Activated CD4-positive, alpha-beta memory T cell treated with anti-CD3 and anti-CD28 coated beads, Interleukin-2, amount 10 ng/mL, durations not matched to agents 7 days and 5 days (primary cell): Measurements from ENCODE around the gene TEX13C. TPM values are rescaled to one million over a fixed set of nuclear protein-coding genes. Genes with fewer than 3 reads are reported as not detected.
"Not testable (repeated sequence)": the region's sequence is repeated elsewhere in the genome, so short reads cannot be mapped to it uniquely, and the experiment has no call there.

ENCODE experiments used
- CTCF ChIA-PET: fragments of 350-600 bp; sonication (Branson Sonifier 250); formaldehyde crosslinking; loops from one replicate; lab custom pipeline; 2021; ENCODE audit warnings: antibody characterized with exemption, inconsistent platforms; lab: Charles Lee
- POLR2A ChIA-PET: fragments of 350-600 bp; sonication (Branson Sonifier 250); formaldehyde crosslinking; loops from one replicate; lab custom pipeline; 2021; ENCODE audit warnings: antibody characterized with exemption; lab: Charles Lee
- DNase-seq: peaks from one replicate; pipeline ENCODE4 v3.0.0-alpha.2; 2020
- H3K27ac Mint-ChIP-seq: one replicate; pipeline ENCODE4 v1.8.0; 2021; ENCODE audit warnings: mild to moderate bottlenecking, mixed read lengths
- H3K27me3 Mint-ChIP-seq: one replicate; pipeline ENCODE4 v1.8.0; 2021; ENCODE audit warnings: mixed read lengths
- H3K36me3 Mint-ChIP-seq: one replicate; pipeline ENCODE4 v1.8.0; 2021; ENCODE audit warnings: low read depth, mixed read lengths
- H3K4me1 Mint-ChIP-seq: one replicate; pipeline ENCODE4 v1.8.0; 2021; ENCODE audit warnings: mixed read lengths
- H3K4me3 Mint-ChIP-seq: one replicate; pipeline ENCODE4 v1.8.0; 2021; ENCODE audit warnings: mild to moderate bottlenecking, mixed read lengths
- H3K9me3 Mint-ChIP-seq: one replicate; pipeline ENCODE4 v1.8.0; 2021; ENCODE audit warnings: mixed read lengths
- total RNA-seq, 2 experiments: library from RNA; stranded (reverse); gene quantifications; one replicate each; pipeline ENCODE4 v1.2.3, GENCODE V29; 2021

The TEX13C gene
- not detected for total RNA-seq

- Mint-ChIP-seq H3K9me3 (no peaks in the 10 kb centered on the region), H3K4me3 (no peak within 1 kb of the TSS), H3K27me3 (peaks cover 2% of the 10 kb centered on the region), H3K36me3 (no peaks in the 10 kb centered on the region), H3K27ac (no peak within 1 kb of the TSS), H3K4me1 (no peaks in the 10 kb centered on the region)
- no peak for DNase-seq
- CTCF ChIA-PET = no interaction called here
- POLR2A ChIA-PET = no interaction called here
Observed at GRCh38 chrX:125319646-125320521, at the start of gene TEX13C. Gene TEX13C (plus strand): TSS chrX:125319871. CDS start chrX:125320120, 249 bp downstream.

GRCh38 chrX:125287282-125287681 lies 32.4 kb upstream of the TEX13C start:
- no peaks in the 10 kb centered on the region for H3K27me3 Mint-ChIP-seq
- CTCF ChIA-PET = no interaction called here
- DNase-seq = no peak
- POLR2A ChIA-PET = no interaction called here
- H3K36me3 Mint-ChIP-seq = no peaks in the 10 kb centered on the region
- H3K9me3 Mint-ChIP-seq = no peaks in the 10 kb centered on the region
- no peaks in the 10 kb centered on the region for H3K4me1 Mint-ChIP-seq
- no peak overlapping the region for H3K27ac Mint-ChIP-seq
- H3K4me3 Mint-ChIP-seq = no peak overlapping the region

- Mint-ChIP-seq H3K36me3 (no peaks in the 10 kb centered on the region), H3K27me3 (no peaks in the 10 kb centered on the region), H3K9me3 (no peaks in the 10 kb centered on the region), H3K27ac (no peak overlapping the region), H3K4me3 (no peak overlapping the region), H3K4me1 (peaks cover under 1% of the 10 kb centered on the region)
- DNase-seq = no peak
- CTCF ChIA-PET = no interaction called here
- POLR2A ChIA-PET = no interaction called here
Observed at GRCh38 chrX:125288343-125288742, 31.3 kb upstream of the TEX13C start.

- peaks cover 10% of the 10 kb centered on the region for H3K4me1 Mint-ChIP-seq
- ChIA-PET CTCF (no interaction called here), POLR2A (no interaction called here)
- no peaks in the 10 kb centered on the region for H3K9me3 Mint-ChIP-seq
- no peak overlapping the region for H3K4me3 Mint-ChIP-seq
- no peak for DNase-seq
- no peak overlapping the region for H3K27ac Mint-ChIP-seq
- no peaks in the 10 kb centered on the region for H3K27me3 Mint-ChIP-seq
- H3K36me3 Mint-ChIP-seq = no peaks in the 10 kb centered on the region
Observed at GRCh38 chrX:125289209-125289608, 30.5 kb upstream of the TEX13C start.

GRCh38 chrX:125289920-125290319 lies 29.8 kb upstream of the TEX13C start:
- Mint-ChIP-seq H3K36me3 (no peaks in the 10 kb centered on the region), H3K9me3 (no peaks in the 10 kb centered on the region), H3K27me3 (no peaks in the 10 kb centered on the region), H3K27ac (no peak overlapping the region), H3K4me3 (no peak overlapping the region), H3K4me1 (peaks cover 17% of the 10 kb centered on the region)
- ChIA-PET POLR2A (no interaction called here), CTCF (no interaction called here)
- DNase-seq = no peak

GRCh38 chrX:125291124-125291523 lies 28.5 kb upstream of the TEX13C start:
- H3K4me1 Mint-ChIP-seq = peaks cover 21% of the 10 kb centered on the region
- CTCF ChIA-PET = no interaction called here
- no peaks in the 10 kb centered on the region for H3K36me3 Mint-ChIP-seq
- no peaks in the 10 kb centered on the region for H3K27me3 Mint-ChIP-seq
- H3K4me3 Mint-ChIP-seq = no peak overlapping the region
- H3K27ac Mint-ChIP-seq = no peak overlapping the region
- POLR2A ChIA-PET = no interaction called here
- DNase-seq = no peak
- H3K9me3 Mint-ChIP-seq = no peaks in the 10 kb centered on the region

GRCh38 chrX:125293850-125294780 lies 25.6 kb upstream of the TEX13C start:
- Mint-ChIP-seq H3K27me3 (no peaks in the 10 kb centered on the region), H3K9me3 (no peaks in the 10 kb centered on the region), H3K4me1 (peaks cover 21% of the 10 kb centered on the region), H3K36me3 (no peaks in the 10 kb centered on the region), H3K4me3 (peak overlapping the region; percentile 39), H3K27ac (peak overlapping the region; percentile 62)
- ChIA-PET CTCF (no interaction called here), POLR2A (no interaction called here)
- no peak for DNase-seq

- H3K4me1 Mint-ChIP-seq = peaks cover 21% of the 10 kb centered on the region
- no peaks in the 10 kb centered on the region for H3K9me3 Mint-ChIP-seq
- no peak for DNase-seq
- H3K36me3 Mint-ChIP-seq = no peaks in the 10 kb centered on the region
- H3K4me3 Mint-ChIP-seq = no peak overlapping the region
- H3K27me3 Mint-ChIP-seq = no peaks in the 10 kb centered on the region
- ChIA-PET CTCF (no interaction called here), POLR2A (no interaction called here)
- H3K27ac Mint-ChIP-seq = peak overlapping the region; percentile 14
Observed at GRCh38 chrX:125295337-125295736, 24.3 kb upstream of the TEX13C start.

- no peaks in the 10 kb centered on the region for H3K36me3 Mint-ChIP-seq
- H3K27me3 Mint-ChIP-seq = no peaks in the 10 kb centered on the region
- H3K4me3 Mint-ChIP-seq = no peak overlapping the region
- no peaks in the 10 kb centered on the region for H3K9me3 Mint-ChIP-seq
- no peak for DNase-seq
- ChIA-PET POLR2A (no interaction called here), CTCF (no interaction called here)
- peaks cover 15% of the 10 kb centered on the region for H3K4me1 Mint-ChIP-seq
- no peak overlapping the region for H3K27ac Mint-ChIP-seq
Observed at GRCh38 chrX:125298871-125299270, 20.8 kb upstream of the TEX13C start.

GRCh38 chrX:125306335-125306866 lies 13.3 kb upstream of the TEX13C start:
- Mint-ChIP-seq H3K9me3 (no peaks in the 10 kb centered on the region), H3K36me3 (no peaks in the 10 kb centered on the region), H3K4me1 (no peaks in the 10 kb centered on the region), H3K27ac (no peak overlapping the region), H3K4me3 (no peak overlapping the region), H3K27me3 (no peaks in the 10 kb centered on the region)
- no peak for DNase-seq
- ChIA-PET CTCF (no interaction called here), POLR2A (no interaction called here)

- H3K4me1 Mint-ChIP-seq = no peaks in the 10 kb centered on the region
- POLR2A ChIA-PET = no interaction called here
- H3K27me3 Mint-ChIP-seq = no peaks in the 10 kb centered on the region
- no peak overlapping the region for H3K4me3 Mint-ChIP-seq
- no peaks in the 10 kb centered on the region for H3K36me3 Mint-ChIP-seq
- H3K9me3 Mint-ChIP-seq = no peaks in the 10 kb centered on the region
- DNase-seq = no peak
- no peak overlapping the region for H3K27ac Mint-ChIP-seq
- CTCF ChIA-PET = no interaction called here
Observed at GRCh38 chrX:125308653-125309052, 11.0 kb upstream of the TEX13C start.

GRCh38 chrX:125319166-125319565 lies 505 bp upstream of the TEX13C start:
- POLR2A ChIA-PET, H3K4me3 Mint-ChIP-seq, H3K27ac Mint-ChIP-seq, CTCF ChIA-PET, H3K27me3 Mint-ChIP-seq, H3K36me3 Mint-ChIP-seq, DNase-seq, H3K4me1 Mint-ChIP-seq, H3K9me3 Mint-ChIP-seq: not testable (repeated sequence)

GRCh38 chrX:125322431-125322830 lies 2.8 kb downstream of the TEX13C start:
- H3K4me3 Mint-ChIP-seq = no peak overlapping the region
- H3K4me1 Mint-ChIP-seq = no peaks in the 10 kb centered on the region
- H3K27ac Mint-ChIP-seq = no peak overlapping the region
- H3K9me3 Mint-ChIP-seq = no peaks in the 10 kb centered on the region
- ChIA-PET POLR2A (no interaction called here), CTCF (no interaction called here)
- no peaks in the 10 kb centered on the region for H3K36me3 Mint-ChIP-seq
- DNase-seq = no peak
- peaks cover 2% of the 10 kb centered on the region for H3K27me3 Mint-ChIP-seq
